Measurements from ENCODE around the gene GTF3C5.

The GTF3C5 gene

DNA sequence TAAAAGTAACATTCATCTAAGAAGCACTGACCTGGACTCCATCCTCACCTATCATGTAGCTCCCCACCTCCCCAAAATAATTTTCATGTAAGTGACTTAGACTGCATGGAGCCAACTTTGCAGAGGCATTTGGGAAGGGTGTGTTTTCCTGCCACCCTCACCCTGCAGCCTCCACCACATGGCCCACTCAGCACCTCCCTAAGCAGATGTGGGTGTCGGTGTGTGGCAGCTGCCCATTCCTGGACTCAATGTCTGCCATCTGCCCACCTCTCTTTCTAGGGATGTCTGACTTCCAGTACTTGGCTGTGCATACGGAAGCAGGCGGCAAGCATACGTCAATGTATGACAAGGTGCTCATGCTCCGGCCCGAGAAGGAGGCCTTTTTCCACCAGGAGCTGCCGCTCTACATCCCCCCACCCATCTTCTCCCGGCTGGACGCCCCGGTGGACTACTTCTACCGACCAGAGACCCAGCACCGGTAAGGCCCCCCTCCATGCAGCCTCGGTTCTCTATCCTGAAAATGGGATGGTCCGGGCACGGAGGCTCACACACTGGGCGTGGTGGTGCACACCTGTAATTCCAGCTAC is 12.7 kb downstream of the GTF3C5 start:
- Histone ChIP-seq H3K36me3 (ENCODE audit: insufficient read depth, low read length) (peaks cover 69% of the 10 kb centered on the region), H3K9me2 (replicated peaks; ENCODE audit: low read depth, low read length) (no peaks in the 10 kb centered on the region), H3K9ac (ENCODE audit: low read depth, low read length, poor library complexity, severe bottlenecking) (no peak overlapping the region), H3K79me2 (ENCODE audit: insufficient read depth, low read length) (peaks cover 34% of the 10 kb centered on the region), H3K27me3 (ENCODE audit: insufficient read depth, low read length, poor library complexity, severe bottlenecking) (no peaks in the 10 kb centered on the region), H4K20me1 (ENCODE audit: insufficient read depth, low read length, poor library complexity, severe bottlenecking) (peaks cover 26% of the 10 kb centered on the region), H3F3A (ENCODE audit: low read depth) (no peaks in the 10 kb centered on the region), H3K9me3 (ENCODE audit: insufficient read depth, low read depth, low read length) (no peaks in the 10 kb centered on the region), H2AFZ (ENCODE audit: low read length) (no peak overlapping the region), H3K4me3 (ENCODE audit: low read length, poor library complexity, severe bottlenecking) (no peak overlapping the region), H3K4me2 (ENCODE audit: low read depth, low read length, poor library complexity, severe bottlenecking) (no peak overlapping the region), H3K4me1 (ENCODE audit: insufficient read depth, low read length, poor library complexity, severe bottlenecking) (no peaks in the 10 kb centered on the region)
- TF ChIP-seq, protein P1, sequence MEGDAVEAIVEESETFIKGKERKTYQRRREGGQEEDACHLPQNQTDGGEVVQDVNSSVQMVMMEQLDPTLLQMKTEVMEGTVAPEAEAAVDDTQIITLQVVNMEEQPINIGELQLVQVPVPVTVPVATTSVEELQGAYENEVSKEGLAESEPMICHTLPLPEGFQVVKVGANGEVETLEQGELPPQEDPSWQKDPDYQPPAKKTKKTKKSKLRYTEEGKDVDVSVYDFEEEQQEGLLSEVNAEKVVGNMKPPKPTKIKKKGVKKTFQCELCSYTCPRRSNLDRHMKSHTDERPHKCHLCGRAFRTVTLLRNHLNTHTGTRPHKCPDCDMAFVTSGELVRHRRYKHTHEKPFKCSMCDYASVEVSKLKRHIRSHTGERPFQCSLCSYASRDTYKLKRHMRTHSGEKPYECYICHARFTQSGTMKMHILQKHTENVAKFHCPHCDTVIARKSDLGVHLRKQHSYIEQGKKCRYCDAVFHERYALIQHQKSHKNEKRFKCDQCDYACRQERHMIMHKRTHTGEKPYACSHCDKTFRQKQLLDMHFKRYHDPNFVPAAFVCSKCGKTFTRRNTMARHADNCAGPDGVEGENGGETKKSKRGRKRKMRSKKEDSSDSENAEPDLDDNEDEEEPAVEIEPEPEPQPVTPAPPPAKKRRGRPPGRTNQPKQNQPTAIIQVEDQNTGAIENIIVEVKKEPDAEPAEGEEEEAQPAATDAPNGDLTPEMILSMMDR (conservative IDR thresholded peaks at IDR 0.05; ENCODE audit: low read length): no peak
- TF ChIP-seq EZH2phosphoT487 (IDR thresholded peaks at IDR 0.05; ENCODE audit: borderline replicate concordance): no peak

- Histone ChIP-seq H3K4me1 (ENCODE audit: insufficient read depth, low read length, poor library complexity, severe bottlenecking) (peaks cover 4% of the 10 kb centered on the region), H3K27me3 (ENCODE audit: insufficient read depth, low read length, poor library complexity, severe bottlenecking) (no peaks in the 10 kb centered on the region), H4K20me1 (ENCODE audit: insufficient read depth, low read length, poor library complexity, severe bottlenecking) (peaks cover 26% of the 10 kb centered on the region), H2AFZ (ENCODE audit: low read length) (no peak overlapping the region), H3K9me2 (replicated peaks; ENCODE audit: low read depth, low read length) (no peaks in the 10 kb centered on the region), H3K4me3 (ENCODE audit: low read length, poor library complexity, severe bottlenecking) (no peak overlapping the region), H3K4me2 (ENCODE audit: low read depth, low read length, poor library complexity, severe bottlenecking) (no peak overlapping the region), H3K79me2 (ENCODE audit: insufficient read depth, low read length) (peaks cover 29% of the 10 kb centered on the region), H3K36me3 (ENCODE audit: insufficient read depth, low read length) (peaks cover 73% of the 10 kb centered on the region), H3F3A (ENCODE audit: low read depth) (no peaks in the 10 kb centered on the region), H3K9me3 (ENCODE audit: insufficient read depth, low read depth, low read length) (no peaks in the 10 kb centered on the region), H3K9ac (ENCODE audit: low read depth, low read length, poor library complexity, severe bottlenecking) (no peak overlapping the region)
- TF ChIP-seq, protein P1 (conservative IDR thresholded peaks at IDR 0.05; ENCODE audit: low read length): no peak
- TF ChIP-seq EZH2phosphoT487 (IDR thresholded peaks at IDR 0.05; ENCODE audit: borderline replicate concordance): no peak
Measured at GRCh38 chr9:133044125-133044524, 13.3 kb downstream of the GTF3C5 start.

- Histone ChIP-seq H4K20me1 (ENCODE audit: insufficient read depth, low read length, poor library complexity, severe bottlenecking) (peaks cover 26% of the 10 kb centered on the region), H3K36me3 (ENCODE audit: insufficient read depth, low read length) (peaks cover 78% of the 10 kb centered on the region)
- TF ChIP-seq EZH2phosphoT487 (IDR thresholded peaks at IDR 0.05; ENCODE audit: borderline replicate concordance): no peak
- TF ChIP-seq, protein P1 (conservative IDR thresholded peaks at IDR 0.05; ENCODE audit: low read length): no peak
Measured at GRCh38 chr9:133044661-133045060, 13.9 kb downstream of the GTF3C5 start.

More at GRCh38 chr9:133044661-133045060, 13.9 kb downstream of the GTF3C5 start:
- no peaks in the 10 kb centered on the region for H3K9me3 ChIP-seq (ENCODE audit: insufficient read depth, low read depth, low read length)
- H3K9ac ChIP-seq (ENCODE audit: low read depth, low read length, poor library complexity, severe bottlenecking): no peak overlapping the region
- H3K27me3 ChIP-seq (ENCODE audit: insufficient read depth, low read length, poor library complexity, severe bottlenecking): no peaks in the 10 kb centered on the region
- H2AFZ ChIP-seq (ENCODE audit: low read length): no peak overlapping the region
- no peaks in the 10 kb centered on the region for H3K9me2 ChIP-seq (replicated peaks; ENCODE audit: low read depth, low read length)
- peaks cover 23% of the 10 kb centered on the region for H3K79me2 ChIP-seq (ENCODE audit: insufficient read depth, low read length)
- H3F3A ChIP-seq (ENCODE audit: low read depth): no peaks in the 10 kb centered on the region
- H3K4me3 ChIP-seq (ENCODE audit: low read length, poor library complexity, severe bottlenecking): no peak overlapping the region
- peaks cover 4% of the 10 kb centered on the region for H3K4me1 ChIP-seq (ENCODE audit: insufficient read depth, low read length, poor library complexity, severe bottlenecking)
- H3K4me2 ChIP-seq (ENCODE audit: low read depth, low read length, poor library complexity, severe bottlenecking): no peak overlapping the region

Data from Loucy (cell line).